Activated CD4-positive, CD25-positive, alpha-beta regulatory T cell treated with anti-CD3 and anti-CD28 coated beads, Interleukin-2, amount 50 U/mL, for 24 hours (primary cell): Measurements from ENCODE around the gene EFNA4.

ENCODE experiments used
- ATAC-seq, 2 donors: fragments of 150-1000 bp; cut with Tn5 transposase; one replicate each; pipeline ENCODE4 v1.10.0; 2021; ENCODE audit warnings: mild to moderate bottlenecking in 1 of 2, moderate library complexity in 1 of 2

The EFNA4 gene

DNA sequence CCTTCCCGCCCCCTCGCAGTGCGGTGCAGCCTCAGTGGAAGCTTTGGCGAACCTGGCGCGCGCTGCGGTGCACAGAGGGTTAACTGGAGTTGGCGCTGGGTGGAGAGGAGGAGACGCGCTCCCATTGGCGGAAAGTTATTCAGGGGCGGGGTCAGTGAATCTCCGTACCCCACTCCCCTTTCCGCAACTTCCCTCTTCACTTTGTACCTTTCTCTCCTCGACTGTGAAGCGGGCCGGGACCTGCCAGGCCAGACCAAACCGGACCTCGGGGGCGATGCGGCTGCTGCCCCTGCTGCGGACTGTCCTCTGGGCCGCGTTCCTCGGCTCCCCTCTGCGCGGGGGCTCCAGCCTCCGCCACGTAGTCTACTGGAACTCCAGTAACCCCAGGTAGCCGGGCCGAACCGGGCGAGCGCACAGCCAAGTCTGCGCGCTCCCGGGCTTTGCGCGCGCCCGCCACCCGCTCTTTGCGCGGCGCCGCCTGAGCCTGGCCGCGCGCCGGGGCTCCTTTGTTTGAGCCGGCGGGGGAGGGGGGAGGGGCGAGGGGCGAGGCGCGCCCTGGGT lies at the start of gene EFNA4:
Gene EFNA4 (plus strand): TSS at position 191 of the 561 bp plus-strand sequence. CDS start 84 bp downstream, at position 275.
- peak; percentile 87 to 89 for ATAC-seq

- ATAC-seq: no peak
Measured at GRCh38 chr1:155014709-155015508, 48.6 kb upstream of the EFNA4 start.

DNA sequence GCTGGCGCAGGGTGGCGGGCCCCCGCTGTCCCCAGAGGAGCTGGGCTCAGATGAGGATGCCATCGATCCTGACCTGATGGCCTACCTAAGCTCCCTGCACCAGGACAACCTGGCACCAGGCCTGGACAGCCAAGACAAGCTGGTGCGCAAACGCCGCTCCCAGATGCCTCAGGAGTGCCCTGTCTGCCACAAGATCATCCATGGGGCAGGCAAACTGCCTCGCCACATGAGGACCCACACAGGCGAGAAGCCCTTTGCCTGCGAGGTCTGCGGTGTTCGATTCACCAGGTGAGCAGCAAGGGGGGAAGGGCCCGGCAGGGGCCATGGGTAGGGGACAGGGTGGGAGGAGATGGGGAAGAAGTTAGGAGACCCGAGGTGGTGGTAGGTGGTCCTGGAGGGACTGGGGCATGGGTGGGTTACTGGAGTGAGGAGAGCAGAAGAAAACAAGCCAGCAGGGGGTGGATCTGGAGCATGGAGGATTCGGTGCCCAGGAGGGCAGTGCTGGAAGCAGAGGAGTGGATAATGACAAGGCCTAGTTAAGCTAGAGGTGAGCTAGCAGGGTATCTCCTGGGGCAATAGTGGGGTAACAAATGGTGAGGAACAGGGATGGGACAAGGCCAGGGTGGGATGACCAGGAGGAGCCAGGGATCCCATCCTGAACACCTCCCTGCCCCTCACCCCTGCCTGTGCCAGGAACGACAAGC lies 47.9 kb upstream of the EFNA4 start:
- ATAC-seq: no peak

DNA sequence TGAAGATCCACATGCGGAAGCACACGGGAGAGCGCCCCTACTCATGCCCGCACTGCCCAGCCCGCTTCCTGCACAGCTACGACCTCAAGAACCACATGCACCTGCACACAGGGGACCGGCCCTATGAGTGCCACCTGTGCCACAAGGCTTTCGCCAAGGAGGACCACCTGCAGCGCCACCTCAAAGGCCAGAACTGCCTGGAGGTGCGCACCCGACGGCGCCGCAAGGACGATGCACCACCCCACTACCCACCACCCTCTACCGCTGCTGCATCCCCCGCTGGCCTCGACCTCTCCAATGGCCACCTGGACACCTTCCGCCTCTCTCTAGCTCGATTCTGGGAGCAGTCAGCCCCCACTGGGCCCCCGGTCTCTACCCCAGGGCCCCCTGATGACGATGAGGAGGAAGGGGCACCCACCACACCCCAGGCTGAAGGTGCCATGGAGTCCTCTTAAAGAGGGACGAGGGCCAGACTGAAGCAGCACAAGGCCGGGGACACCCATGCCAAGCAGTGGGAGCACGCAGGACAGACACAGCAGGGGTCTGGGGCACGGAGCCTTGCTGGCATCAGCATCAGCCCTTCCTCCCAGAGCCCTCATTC lies 47.2 kb upstream of the EFNA4 start:
- ATAC-seq: no peak

GRCh38 chr1:155017041-155017945 lies 46.2 kb upstream of the EFNA4 start:
- ATAC-seq: peak; percentile 94 to 96

GRCh38 chr1:155017946-155018316 lies 45.6 kb upstream of the EFNA4 start:
- ATAC-seq: no peak

DNA sequence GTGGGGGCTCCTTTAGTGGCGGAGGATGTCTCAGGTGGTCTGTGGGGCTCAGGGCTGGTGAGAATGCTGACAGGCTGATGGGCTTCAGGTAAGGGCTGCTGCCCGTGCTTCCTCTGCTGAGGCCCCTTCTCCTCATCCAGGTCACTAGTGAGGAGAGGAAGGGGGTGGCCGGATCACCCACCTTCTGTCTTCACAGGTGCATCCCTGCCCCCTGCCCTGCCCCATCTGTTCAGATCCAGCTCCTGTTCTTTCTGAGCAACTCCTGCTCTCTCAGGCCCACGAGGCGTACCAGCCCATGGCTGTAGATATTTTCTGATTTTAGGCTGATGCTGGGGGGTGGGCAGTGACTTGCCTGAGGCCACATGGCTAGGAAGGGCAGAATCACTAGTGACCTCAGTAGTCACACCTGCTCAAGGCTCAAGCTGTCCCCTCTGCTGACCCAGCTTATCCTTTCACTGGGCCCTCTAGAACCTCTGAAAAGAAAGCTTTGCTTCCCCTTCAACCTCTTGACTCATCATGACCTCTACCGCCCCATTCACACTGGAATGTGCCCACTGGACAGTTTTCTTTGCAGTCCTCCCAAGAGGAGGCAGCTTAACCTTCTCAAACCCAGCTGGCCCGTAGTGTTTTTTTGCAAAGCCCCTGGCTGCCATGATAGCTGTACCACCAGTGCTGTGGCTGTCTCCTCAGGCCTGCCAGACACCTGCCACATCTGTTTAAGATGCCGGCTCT lies 44.8 kb upstream of the EFNA4 start:
- ATAC-seq: no peak

DNA sequence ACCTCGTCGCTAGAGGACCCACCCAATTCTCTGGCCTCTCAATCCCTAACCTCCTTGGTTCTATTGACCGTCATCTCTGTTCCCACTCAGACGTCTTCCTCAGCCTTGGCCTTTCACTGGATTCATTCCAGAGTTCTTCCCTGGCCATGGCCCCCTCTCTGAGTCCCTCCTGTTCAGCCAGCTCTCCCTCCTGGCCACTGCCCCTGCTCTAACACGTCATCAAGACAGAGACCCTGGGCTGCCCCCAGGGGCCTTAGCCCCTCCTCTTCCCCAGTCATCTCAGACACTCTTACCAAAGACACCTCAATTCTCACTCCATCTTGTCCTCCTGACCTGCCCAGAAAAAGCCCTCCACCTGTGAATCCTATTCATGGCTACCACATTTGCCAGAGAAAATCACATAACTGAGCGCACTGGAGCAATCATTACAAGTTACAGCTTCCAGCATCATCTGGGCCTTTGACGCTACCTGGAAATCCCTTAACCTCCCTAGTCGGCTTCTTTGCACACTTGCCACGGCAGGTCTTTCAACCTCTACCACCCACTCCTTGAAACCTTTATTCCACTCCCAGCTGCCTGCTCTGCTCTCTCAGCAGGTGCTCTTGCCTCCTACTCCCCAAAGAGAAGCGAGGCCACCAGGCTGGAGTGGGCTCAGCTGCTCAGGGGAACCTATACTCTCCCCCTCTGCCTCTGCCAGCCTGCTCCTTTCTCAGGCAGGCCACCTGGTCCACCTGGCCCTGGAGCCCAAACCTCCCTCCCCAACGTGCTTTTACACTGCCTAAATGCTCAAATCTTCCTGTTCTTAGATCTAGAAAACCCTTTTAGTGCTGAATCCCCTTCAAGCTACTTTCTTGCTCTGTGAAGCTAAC lies 43.9 kb upstream of the EFNA4 start:
- no peak for ATAC-seq

DNA sequence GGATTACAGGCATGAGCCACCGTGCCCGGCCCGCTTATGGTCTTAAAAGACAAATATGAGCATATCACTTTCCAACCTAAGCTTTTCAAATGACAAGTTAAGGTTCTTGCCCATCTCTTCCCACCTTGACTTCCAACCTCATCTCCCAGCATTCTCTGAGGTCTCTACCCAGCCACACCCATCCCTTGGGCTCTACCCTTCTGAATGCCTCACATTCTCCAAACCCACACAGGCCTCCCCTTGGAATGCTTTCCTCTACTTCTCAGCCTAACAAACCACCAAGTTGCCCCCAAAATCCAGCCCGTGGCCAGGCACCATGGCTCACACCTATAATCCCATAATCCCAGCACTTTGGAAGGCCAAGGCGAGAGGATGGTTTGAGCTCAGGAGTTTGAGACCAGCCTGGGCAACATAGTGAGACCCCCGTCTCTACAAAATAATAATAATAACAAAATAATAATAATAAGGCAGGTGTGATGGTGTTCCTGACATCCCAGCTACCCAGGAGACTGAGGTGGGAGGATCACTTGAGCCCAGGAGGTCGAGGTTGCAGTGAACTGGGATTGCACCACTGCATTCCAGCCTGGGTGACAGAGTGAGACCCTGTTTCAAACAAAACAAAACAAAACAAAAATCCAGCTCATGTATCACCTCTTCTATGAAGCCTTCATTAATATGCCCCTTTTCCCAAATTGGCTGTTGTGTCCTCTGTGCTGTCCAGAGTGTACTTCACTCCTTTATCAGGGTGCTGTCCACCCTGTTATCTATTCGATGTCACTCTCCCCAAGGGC lies 41.2 kb upstream of the EFNA4 start:
- no peak for ATAC-seq

- ATAC-seq: no peak
Measured at GRCh38 chr1:155022927-155023236, 40.7 kb upstream of the EFNA4 start.

GRCh38 chr1:155023627-155024026 lies 39.9 kb upstream of the EFNA4 start:
- ATAC-seq: no peak

DNA sequence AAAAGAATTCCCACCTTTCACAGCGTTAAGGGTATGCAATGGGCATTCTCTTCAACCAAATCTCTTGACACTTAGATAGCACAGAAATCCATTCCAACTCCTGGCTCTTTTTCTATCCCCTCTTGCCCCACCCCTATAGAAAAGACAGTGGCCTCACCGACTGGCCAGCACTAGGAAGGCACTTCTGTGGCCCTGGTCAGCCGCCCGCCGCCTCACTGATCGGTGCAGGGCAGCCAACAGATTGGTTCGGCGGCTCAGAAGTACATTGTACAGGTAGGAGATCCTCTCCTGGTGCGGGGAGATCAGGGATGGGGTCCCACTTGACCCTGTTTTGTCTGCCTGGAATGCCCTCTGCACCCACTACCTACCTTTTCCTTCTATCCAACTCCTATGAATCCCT lies 39.2 kb upstream of the EFNA4 start:
- ATAC-seq: no peak

- ATAC-seq: no peak
Measured at GRCh38 chr1:155026154-155026553, 37.4 kb upstream of the EFNA4 start.

GRCh38 chr1:155026588-155026987 lies 37.0 kb upstream of the EFNA4 start:
- ATAC-seq: no peak

DNA sequence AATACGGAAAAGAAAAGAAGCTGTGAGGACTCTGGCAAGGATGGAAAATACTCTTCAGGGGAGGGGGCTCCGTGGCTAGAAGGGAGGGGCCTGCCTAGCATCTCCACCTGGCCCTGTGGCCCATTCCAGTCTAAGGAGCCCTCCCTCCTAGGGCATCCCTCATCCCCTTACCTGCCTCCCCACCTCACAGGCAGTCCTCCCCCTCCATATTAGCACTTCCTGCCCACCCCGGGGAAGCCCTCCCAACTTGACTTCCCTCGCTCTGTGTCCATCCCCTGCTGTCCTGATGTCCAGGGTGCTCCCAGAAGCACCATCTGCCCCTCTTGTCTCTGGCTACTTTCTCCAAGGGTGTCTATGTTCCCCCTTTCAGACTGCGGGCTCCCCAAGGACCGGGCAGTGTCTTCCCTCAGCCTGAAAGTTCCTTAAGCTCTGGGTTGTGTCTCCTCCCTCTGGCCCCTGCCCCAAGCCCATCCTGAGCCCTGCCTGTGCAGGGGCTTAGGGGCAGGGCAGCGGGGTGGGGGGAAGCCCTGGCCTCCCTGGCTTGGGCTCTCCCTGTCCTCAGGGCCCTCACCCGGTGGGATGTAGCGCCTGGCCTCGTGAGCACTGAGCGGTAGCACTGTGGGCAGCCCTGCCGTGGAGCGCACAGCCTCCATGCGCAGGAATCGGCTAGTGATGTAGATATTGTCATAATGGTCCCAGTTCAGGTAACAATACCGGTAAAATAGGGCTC lies 33.9 kb upstream of the EFNA4 start:
- no peak for ATAC-seq

- no peak for ATAC-seq
Measured at GRCh38 chr1:155030243-155030795, 33.2 kb upstream of the EFNA4 start.

GRCh38 chr1:155030899-155031298 lies 32.6 kb upstream of the EFNA4 start:
- ATAC-seq: no peak

- ATAC-seq: no peak
Measured at GRCh38 chr1:155032886-155033285, 30.7 kb upstream of the EFNA4 start.

GRCh38 chr1:155033524-155033923 lies 30.0 kb upstream of the EFNA4 start, which contains the start of the genes DCST1 and DCST2:
TSS of gene DCST1 (plus strand) at chr1:155033824. CDS start at chr1:155034037, 213 bp downstream.
TSS of gene DCST2 (minus strand) at chr1:155033781. CDS start at chr1:155033701, 80 bp downstream.
- ATAC-seq: no peak
